GM18520 (cell line): ENCODE measurements around the gene FARS2.

Experiments
- ATAC-seq: cut with Tn5 transposase; IDR thresholded peaks from one replicate; pipeline ENCODE4 v1.9.1; 2021; ENCODE audit not compliant: unreplicated experiment

Gene FARS2

DNA sequence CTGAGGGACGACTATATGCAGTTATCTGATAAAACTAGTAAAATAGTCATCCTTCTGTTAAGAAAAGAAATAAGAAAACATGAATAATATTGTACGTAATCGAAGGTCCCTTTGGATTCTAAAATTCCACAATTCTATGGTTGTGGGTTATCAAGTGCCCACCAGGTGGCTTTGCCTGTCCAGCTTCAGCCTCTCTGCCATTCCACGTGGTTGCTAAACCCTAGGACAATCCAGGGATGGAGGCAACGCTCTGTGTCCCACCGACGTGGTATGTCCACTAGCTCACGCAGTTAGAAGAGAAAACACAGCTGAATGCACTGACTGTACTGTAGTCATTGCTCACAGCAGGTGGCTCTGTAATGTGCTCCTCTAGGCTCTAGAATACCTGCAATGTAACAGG, 349.3 kb downstream of the FARS2 start:
- no peak for ATAC-seq

- no peak for ATAC-seq
Observed at GRCh38 chr6:5617179-5617578, 355.9 kb downstream of the FARS2 start.

GRCh38 chr6:5619249-5619648, 357.9 kb downstream of the FARS2 start:
- ATAC-seq, result no peak

DNA sequence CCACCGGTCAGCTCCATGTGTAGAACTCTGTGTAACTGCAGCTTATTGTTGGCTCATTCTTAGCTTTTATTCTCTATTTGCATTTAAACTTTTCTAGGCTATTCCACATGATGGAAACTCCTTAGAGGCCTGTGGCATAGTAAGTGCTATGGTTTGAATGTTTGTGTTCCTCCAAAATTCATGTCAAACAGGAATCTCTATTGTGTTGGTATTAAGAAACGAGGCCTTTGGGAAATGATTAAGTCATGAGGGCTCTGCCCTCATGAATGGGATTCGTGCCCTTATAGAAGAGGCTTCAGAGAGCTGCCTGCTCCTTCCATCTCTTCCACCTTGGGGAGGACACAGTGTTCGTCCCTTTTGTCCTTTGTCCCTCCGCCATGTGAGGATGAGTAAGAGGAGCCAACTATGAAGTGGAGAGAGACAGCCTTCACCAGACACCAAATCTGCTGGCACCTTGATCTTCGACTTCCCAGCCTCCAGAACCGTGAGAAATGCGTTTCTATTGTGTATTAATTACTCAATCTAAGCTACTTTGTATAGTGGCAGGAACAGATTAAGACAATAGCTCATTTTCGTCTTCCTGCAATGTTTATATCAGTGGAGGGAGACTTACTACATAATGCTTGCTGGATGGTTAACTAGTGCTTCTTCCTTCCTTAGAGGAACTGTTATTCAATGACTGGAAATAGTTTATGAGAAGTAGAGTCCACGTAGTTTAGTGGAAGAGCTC, 361.1 kb downstream of the FARS2 start:
- no peak for ATAC-seq

- no peak for ATAC-seq
Observed at GRCh38 chr6:5623769-5624168, 362.5 kb downstream of the FARS2 start.

- ATAC-seq, result no peak
Observed at GRCh38 chr6:5624256-5624655, 362.9 kb downstream of the FARS2 start.

GRCh38 chr6:5626727-5627426, 365.6 kb downstream of the FARS2 start:
- ATAC-seq, result no peak

GRCh38 chr6:5630636-5631035, 369.3 kb downstream of the FARS2 start:
- ATAC-seq, result no peak

- no peak for ATAC-seq
Observed at GRCh38 chr6:5632348-5632935, 371.1 kb downstream of the FARS2 start.

DNA sequence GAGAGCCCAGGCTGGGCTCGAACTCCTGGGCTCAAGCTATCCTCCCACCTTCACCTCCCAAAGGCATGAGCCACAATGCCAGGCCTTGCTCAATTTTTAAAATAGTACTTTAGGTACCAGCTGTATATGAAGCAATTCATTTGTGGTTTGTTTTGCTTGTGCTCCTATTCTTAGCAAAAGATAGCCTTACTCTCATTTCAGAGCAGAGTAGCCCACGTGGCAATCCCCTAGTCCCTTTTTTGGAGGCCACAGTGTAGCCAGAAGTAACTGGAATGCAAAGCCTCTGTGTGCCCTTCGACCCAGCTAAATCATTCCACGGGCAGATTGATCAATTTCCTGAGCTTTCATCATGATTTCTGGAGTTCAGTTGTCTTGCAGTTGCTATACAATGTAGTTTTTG, 373.2 kb downstream of the FARS2 start:
- ATAC-seq, result no peak

GRCh38 chr6:5636210-5637030, 375.1 kb downstream of the FARS2 start:
- ATAC-seq, result no peak

DNA sequence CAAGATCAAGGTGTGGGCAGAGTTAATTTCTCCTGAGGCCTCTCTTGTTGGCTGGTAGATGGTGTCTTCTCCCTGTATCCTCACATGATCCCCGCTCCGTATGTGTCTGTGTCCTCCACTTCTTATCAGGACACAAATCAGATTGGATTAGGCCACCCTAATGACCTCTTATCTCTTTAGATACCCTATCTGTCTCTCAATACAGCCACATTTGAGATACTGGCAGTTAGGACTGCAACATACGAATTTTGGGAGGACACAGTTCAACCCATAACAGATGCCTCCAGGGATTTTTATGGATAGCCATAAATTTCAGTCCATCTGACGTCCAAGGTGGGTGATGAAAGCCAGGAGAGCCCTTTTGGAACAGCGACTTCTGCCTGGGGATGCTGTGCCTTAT, 376.4 kb downstream of the FARS2 start:
- no peak for ATAC-seq

DNA sequence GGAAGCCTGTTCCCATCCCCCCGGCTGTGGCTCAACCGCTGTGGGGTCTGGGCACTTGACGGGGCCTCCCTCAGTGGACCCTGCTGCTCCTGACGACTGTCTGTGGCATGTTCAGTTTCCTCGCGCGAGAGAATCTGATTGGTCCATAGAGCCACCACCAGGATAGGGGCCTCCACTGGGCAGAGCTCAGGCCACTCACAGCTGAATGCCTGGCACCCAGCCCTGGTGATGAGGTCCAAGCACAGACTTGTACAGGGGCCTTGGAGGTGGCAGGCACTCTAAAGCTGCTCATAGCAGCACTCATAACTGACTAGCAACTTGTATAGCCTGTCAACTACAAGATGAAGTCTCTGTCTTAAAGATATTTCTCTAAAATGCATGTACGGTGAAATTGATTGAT, 377.4 kb downstream of the FARS2 start:
- no peak for ATAC-seq

GRCh38 chr6:5639193-5639592, 377.9 kb downstream of the FARS2 start:
- no peak for ATAC-seq

DNA sequence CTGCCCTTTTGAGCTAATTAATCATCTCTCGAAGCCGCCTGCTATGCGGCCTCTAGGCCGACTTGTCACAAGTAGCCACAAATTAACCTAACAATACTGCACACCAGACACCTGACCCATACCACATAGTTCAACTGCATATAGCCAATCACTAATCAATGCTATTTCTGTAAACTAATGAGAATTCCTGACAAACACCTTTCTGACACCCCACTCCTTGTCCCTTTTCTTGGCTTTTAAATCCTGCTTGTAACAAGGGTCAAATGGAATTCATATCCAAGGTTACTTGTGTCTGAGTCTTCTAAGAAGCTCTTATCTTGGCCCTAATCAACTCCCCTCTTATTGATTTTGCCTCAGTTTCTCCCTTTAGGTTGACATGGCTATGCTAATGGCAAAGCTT, 379.3 kb downstream of the FARS2 start:
- no peak for ATAC-seq

GRCh38 chr6:5644523-5645185, 383.3 kb downstream of the FARS2 start:
- no peak for ATAC-seq

DNA sequence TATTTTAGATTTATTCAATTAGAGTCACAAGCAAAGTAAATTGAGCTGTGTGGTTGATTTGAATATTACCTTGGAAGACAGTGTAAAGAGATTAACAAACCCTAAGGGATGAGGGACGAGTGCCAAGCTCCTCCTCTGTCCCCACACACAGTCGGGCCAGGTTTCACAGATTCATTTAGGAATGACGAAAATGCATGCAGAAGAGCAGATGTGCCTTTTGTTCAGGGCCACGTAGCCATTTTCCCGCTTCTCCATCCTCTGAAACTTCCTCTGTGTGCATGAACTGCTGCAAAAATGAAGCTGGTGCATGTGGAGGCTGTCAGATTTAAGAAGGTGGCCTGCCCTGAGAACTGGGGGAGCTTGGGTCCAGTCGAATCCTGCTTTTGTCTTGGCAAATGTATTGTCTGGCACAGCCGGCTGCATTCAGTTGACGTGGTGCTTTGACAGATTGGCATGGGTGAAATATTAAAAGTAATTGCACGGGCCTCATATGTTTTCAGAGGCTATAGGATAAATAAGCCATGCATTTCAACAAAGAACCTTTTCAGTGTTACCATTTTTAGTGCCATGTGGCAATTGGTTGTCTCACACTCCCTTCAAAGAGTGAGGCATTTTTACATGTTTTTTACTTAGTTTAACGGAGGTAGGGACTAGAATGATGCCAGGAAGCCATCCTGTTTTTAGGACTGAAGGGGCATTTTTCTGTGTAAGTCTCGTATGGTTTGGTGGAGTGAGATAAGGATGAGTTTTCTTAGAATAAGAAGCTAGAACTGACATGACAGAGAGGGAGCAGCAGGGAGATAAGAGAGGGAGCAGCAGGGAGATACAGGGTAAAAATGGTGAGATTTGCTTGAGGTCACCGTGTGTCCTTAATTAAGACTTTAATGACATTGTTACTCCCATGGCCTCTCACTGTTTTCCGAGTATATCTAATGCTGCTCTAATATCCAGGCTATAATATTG, 384.3 kb downstream of the FARS2 start:
- ATAC-seq, result no peak

DNA sequence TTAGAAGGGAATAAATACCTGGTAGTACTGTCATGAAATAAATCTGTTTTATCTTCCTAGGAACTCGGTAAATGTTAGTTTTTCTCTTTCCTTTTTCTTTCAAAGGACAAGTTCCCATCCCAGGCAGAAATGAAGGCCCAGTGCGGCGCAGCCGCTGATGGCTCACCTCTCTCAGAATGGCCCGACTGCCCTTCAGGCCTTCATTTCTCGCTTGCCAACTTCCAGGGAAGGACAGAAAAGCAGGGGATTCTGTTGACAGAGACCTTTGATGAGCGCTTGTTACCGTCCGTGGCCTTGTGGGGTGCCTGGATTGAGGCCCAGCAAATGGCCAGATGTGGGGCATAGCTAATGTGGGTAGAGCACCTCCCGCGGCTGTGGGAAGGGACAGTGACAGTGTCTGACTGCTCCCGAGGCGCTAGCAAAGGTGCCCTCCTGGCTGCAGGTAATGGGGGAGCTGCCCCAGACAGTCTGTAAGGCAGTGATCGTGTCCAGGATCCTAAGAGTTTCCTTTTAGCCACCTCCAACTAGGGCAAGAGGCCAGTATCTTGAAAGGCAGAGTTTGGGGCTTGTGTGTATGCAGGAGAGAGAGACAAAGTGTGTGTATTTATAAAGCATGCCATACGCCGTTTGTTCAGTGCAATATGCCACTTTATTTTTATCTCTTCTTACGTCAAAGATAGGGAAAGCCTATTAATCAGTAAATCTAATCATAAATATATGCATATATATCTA, 391.3 kb downstream of the FARS2 start:
- no peak for ATAC-seq

GRCh38 chr6:5653801-5654200, 392.5 kb downstream of the FARS2 start:
- ATAC-seq, result no peak
